Ovary (tissue), 3 donors: Measurements from ENCODE around the gene GPRIN3.

Source experiments
- POLR2A ChIP-seq: fragments of 450-650 bp; IDR thresholded peaks from one replicate; pipeline ENCODE4 v1.6.1; 2017; ENCODE audit warnings: antibody characterized with exemption, mild to moderate bottlenecking, moderate library complexity
- TF ChIP-seq, protein P1 (sequence below), 3 donors: fragments of 450-650 bp in 2 of 3; fragments of 200-600 bp in 1 of 3; IDR thresholded peaks; one replicate each; pipeline versions ENCODE4 v1.5.1 to v1.8.0; 2016 to 2022; ENCODE audit warnings: antibody characterized with exemption in 3 of 3, mild to moderate bottlenecking in 1 of 3
- donor health status: DM: no; HTN: no; CAD: no.

DNA sequence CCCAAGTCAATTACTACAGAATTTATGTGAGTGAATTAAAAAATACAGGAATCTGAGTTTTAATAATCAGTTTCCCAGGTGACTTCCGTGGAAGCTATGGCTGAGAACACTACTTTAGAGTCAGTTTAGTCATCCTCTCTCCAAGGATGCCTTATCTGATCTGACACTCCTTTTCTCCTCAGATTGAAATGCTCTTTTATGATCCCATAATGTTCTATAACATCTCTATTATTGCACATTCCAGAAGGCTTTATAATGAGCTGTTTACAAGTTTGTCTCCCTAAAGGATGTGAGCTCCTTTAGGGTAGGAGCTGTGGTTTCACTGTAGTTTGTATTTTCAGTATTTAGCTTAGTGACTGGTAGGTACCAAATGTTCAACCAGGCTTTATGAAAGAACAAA, 90.0 kb downstream of the GPRIN3 start:
- TF ChIP-seq, protein P1, sequence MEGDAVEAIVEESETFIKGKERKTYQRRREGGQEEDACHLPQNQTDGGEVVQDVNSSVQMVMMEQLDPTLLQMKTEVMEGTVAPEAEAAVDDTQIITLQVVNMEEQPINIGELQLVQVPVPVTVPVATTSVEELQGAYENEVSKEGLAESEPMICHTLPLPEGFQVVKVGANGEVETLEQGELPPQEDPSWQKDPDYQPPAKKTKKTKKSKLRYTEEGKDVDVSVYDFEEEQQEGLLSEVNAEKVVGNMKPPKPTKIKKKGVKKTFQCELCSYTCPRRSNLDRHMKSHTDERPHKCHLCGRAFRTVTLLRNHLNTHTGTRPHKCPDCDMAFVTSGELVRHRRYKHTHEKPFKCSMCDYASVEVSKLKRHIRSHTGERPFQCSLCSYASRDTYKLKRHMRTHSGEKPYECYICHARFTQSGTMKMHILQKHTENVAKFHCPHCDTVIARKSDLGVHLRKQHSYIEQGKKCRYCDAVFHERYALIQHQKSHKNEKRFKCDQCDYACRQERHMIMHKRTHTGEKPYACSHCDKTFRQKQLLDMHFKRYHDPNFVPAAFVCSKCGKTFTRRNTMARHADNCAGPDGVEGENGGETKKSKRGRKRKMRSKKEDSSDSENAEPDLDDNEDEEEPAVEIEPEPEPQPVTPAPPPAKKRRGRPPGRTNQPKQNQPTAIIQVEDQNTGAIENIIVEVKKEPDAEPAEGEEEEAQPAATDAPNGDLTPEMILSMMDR (IDR thresholded peaks at IDR 0.05): no peak
- no peak for TF ChIP-seq POLR2A
